ENCODE results near the gene SYNRG. TPM values are rescaled to one million over a fixed set of nuclear protein-coding genes. Genes with fewer than 3 reads are reported as not detected.

SYNRG gene
- total and polyA plus RNA-seq, 2 donors (not counting 3 experiments of a cell fraction or from before 2014, with no cell fraction given), result 15.3 to 42.2 TPM

GRCh38 chr17:37538981-37539659 is 70.1 kb downstream of the SYNRG start:
- H2AFZ ChIP-seq (ENCODE audit: low read depth, low read length), result no peak overlapping the region
- DNase-seq (ENCODE audit: low read depth, low spot score) (no peak), FAIRE-seq (no peak)
- intact Hi-C loops (cut with micrococcal nuclease) (loop anchor here (10.0 kb wide), 1 partner anchor 1856 kb away; no protein-coding TSS in a partner anchor), dilution Hi-C loops (cut with MboI; ENCODE audit: extremely low pct_ligation_motif_present, low sequenced_read_pairs) (no loop called here)
- no peaks in the 10 kb centered on the region for H4K20me1 ChIP-seq (replicated peaks; ENCODE audit: control insufficient read depth, extremely low read depth, insufficient read depth, low read length)
- no peaks in the 10 kb centered on the region for H3K4me1 ChIP-seq (ENCODE audit: control insufficient read depth, extremely low read depth, insufficient read depth, low read length)
- POLR2A ChIA-PET, result no interaction called here
- H3K79me2 ChIP-seq (ENCODE audit: control insufficient read depth, insufficient read depth, low read length), result no peaks in the 10 kb centered on the region
- no peaks in the 10 kb centered on the region for H3K27me3 ChIP-seq (ENCODE audit: control insufficient read depth in 2 of 2, insufficient read depth in 2 of 2, low read length in 2 of 2)
- no peak overlapping the region for H3K9ac ChIP-seq (replicated peaks; ENCODE audit: extremely low read depth, insufficient read depth, low read length)
- no peaks in the 10 kb centered on the region for H3K9me3 ChIP-seq (replicated peaks; ENCODE audit: control insufficient read depth, insufficient read depth, low read length)
- peaks cover 25 to 49% of the 10 kb centered on the region in 2 experiments for H3K36me3 ChIP-seq (ENCODE audit: control insufficient read depth in 2 of 2, extremely low read depth in 1 of 2, insufficient read depth in 2 of 2, low read length in 2 of 2)
- no peak for TF ChIP-seq MAX (IDR thresholded peaks at IDR 0.05; ENCODE audit: insufficient read depth, insufficient read length)
- no peak for TF ChIP-seq FOS (IDR thresholded peaks at IDR 0.05; ENCODE audit: borderline replicate concordance, insufficient read depth, low read length)
- no peak for TF ChIP-seq POLR2AphosphoS5 (IDR thresholded peaks at IDR 0.05; ENCODE audit: insufficient read depth, low read depth, low read length)
- TF ChIP-seq EZH2 (IDR thresholded peaks at IDR 0.05; ENCODE audit: borderline replicate concordance, low read depth, low read length, severe bottlenecking), result no peak
- TF ChIP-seq CTCF (IDR thresholded peaks at IDR 0.05; ENCODE audit: extremely low read depth in 1 of 2, insufficient read depth in 1 of 2, low read depth in 1 of 2, low read length in 2 of 2), result no peak
- no peak for TF ChIP-seq MYC (IDR thresholded peaks at IDR 0.05; ENCODE audit: low read depth, low read length)
- TF ChIP-seq POLR2A (IDR thresholded peaks at IDR 0.05; ENCODE audit: low read depth, low read length), result no peak
- TF ChIP-seq JUN (IDR thresholded peaks at IDR 0.05; ENCODE audit: borderline replicate concordance, insufficient read depth, insufficient read length, low read depth), result no peak
- no peak for TF ChIP-seq GATA2 (IDR thresholded peaks at IDR 0.05; ENCODE audit: insufficient read depth, insufficient read length, low read depth, low read length)
- BruUV-seq (replicated peaks), result no TSS peak
- H3K9me1 ChIP-seq (replicated peaks; ENCODE audit: control insufficient read depth, extremely low read depth, insufficient read depth, low read length), result no peaks in the 10 kb centered on the region
- H3K4me2 ChIP-seq (ENCODE audit: insufficient read depth, low read length), result no peak overlapping the region
- no peak overlapping the region for H3K27ac ChIP-seq (ENCODE audit: insufficient read depth, low read depth, low read length)
- H3K4me3 ChIP-seq (replicated peaks in 1 of 3; ENCODE audit: insufficient read depth in 1 of 3, low read depth in 1 of 3, low read length in 3 of 3), result no peak overlapping the region
- CTCF ChIA-PET, result interaction anchor here (3.8 kb wide), 1 partner anchor 11 kb away, joined by 16 read pairs; no protein-coding TSS in a partner anchor

Measured in endothelial cell of umbilical vein (primary cell).